Right atrium auricular region (tissue), 2 donors: ENCODE measurements around the gene POLR3GL. TPM values are rescaled to one million over a fixed set of nuclear protein-coding genes. Genes with fewer than 3 reads are reported as not detected.
"Not testable (repeated sequence)": the region's sequence is repeated elsewhere in the genome, so short reads cannot be mapped to it uniquely, and the experiment has no call there.

Experiments used
- DNase-seq: peaks from one replicate; pipeline ENCODE4 v3.0.0-alpha.2; 2019; ENCODE audit warnings: low spot score
- H3K27ac ChIP-seq, 2 donors: fragments of 200-600 bp; sonication (generic); 1 replicate in 1 of 2; 2 replicates in 1 of 2; pipeline ENCODE4 v1.5.1; 2016 to 2019
- H3K27me3 ChIP-seq, 2 donors: fragments of 200-600 bp; sonication (generic); one replicate each; pipeline versions ENCODE4 v1.5.1 to v1.6.0; 2017 to 2019
- H3K36me3 ChIP-seq: fragments of 200-600 bp; sonication (generic); one replicate; pipeline ENCODE4 v1.5.1; 2016
- H3K4me1 ChIP-seq, 2 donors: fragments of 200-600 bp; sonication (generic); one replicate each; pipeline versions ENCODE4 v1.5.1 to v1.6.0; 2017 to 2019
- H3K4me3 ChIP-seq, 2 donors: fragments of 200-600 bp; sonication (generic); 1 replicate in 1 of 2; 2 replicates in 1 of 2; pipeline ENCODE4 v1.5.1; 2017 to 2019; ENCODE audit warnings: mild to moderate bottlenecking in 1 of 2, moderate library complexity in 1 of 2
- H3K9me3 ChIP-seq, 2 donors: fragments of 200-600 bp; sonication (generic); one replicate each; pipeline ENCODE4 v1.5.1; 2019
- total RNA-seq, 2 donors: library from RNA; depleted of rRNA; stranded (reverse); fragments of >200 nt; gene quantifications; one replicate each; pipeline ENCODE4 v1.1.0, GENCODE V29; 2016
- TF ChIP-seq, protein P1 (sequence below), 2 donors: fragments of 200-600 bp; sonication (generic); IDR thresholded peaks; one replicate each; pipeline ENCODE4 v1.5.1; 2019; ENCODE audit warnings: antibody characterized with exemption in 2 of 2

POLR3GL gene
- total RNA-seq, 2 donors from 2014 or later = 36.4 to 45.2 TPM

DNA sequence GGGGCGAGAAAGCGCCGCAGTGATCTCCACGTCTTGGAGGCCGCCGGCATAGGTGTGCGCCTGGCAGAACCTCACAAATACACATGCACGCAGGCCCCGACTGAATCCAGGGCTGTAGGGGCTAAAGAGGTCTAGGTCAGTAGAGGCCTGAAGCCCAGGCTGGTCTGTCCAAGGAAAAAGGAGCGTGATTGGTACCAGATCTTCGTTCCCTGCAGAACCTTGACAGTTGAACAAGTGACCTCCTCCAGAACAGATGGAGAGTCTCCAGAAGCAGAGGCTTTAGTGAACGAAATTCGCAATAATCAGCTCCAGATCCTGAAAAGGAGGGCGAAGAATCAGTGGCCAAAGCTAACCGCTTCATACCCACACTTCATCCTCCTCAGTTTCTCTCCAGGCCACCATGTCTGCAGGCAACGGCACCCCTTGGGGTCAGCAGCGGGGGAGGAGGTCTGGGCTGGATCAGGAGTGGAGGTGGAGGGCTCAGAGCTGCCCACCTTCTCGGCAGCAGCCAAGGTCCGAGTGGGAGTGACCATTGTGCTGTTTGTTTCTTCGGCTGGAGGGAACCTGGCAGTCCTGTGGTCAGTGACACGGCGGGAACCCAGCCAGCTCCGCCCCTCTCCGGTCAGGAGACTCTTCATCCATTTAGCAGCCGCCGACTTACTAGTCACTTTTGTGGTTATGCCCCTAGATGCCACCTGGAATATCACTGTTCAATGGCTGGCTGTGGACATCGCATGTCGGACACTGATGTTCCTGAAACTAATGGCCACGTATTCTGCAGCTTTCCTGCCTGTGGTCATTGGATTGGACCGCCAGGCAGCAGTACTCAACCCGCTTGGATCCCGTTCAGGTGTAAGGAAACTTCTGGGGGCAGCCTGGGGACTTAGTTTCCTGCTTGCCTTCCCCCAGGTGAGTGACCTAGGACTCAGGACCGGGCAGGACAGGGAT lies 45.2 kb upstream of the POLR3GL start:
- H3K36me3 ChIP-seq = peaks cover 12% of the 10 kb centered on the region
- TF ChIP-seq, protein P1, sequence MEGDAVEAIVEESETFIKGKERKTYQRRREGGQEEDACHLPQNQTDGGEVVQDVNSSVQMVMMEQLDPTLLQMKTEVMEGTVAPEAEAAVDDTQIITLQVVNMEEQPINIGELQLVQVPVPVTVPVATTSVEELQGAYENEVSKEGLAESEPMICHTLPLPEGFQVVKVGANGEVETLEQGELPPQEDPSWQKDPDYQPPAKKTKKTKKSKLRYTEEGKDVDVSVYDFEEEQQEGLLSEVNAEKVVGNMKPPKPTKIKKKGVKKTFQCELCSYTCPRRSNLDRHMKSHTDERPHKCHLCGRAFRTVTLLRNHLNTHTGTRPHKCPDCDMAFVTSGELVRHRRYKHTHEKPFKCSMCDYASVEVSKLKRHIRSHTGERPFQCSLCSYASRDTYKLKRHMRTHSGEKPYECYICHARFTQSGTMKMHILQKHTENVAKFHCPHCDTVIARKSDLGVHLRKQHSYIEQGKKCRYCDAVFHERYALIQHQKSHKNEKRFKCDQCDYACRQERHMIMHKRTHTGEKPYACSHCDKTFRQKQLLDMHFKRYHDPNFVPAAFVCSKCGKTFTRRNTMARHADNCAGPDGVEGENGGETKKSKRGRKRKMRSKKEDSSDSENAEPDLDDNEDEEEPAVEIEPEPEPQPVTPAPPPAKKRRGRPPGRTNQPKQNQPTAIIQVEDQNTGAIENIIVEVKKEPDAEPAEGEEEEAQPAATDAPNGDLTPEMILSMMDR (IDR thresholded peaks at IDR 0.05) = no peak

DNA sequence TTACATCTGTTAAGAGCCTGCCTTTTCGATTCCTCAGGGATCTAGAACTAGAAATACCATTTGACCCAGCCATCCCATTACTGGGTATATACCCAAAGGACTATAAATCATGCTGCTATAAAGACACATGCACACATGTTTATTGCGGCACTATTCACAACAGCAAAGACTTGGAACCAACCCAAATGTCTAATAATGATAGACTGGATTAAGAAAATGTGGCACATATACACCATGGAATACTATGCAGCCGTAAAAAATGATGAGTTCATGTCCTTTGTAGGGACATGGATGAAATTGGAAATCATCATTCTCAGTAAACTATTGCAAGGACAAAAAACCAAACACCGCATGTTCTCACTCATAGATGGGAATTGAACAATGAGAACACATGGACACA lies 44.2 kb upstream of the POLR3GL start:
- H3K9me3 ChIP-seq, H3K27ac ChIP-seq, DNase-seq, H3K27me3 ChIP-seq, H3K4me3 ChIP-seq: not testable (repeated sequence)
- H3K4me1 ChIP-seq = peaks cover 0 to 29% of the 10 kb centered on the region in 2 donors
- H3K36me3 ChIP-seq = peaks cover 12% of the 10 kb centered on the region

More for the DNA sequence above, 45.2 kb upstream of the POLR3GL start:
- H3K27me3 ChIP-seq = no peaks in the 10 kb centered on the region
- DNase-seq = no peak
- H3K27ac ChIP-seq = peak overlapping the region; percentile 87 to 92
- H3K9me3 ChIP-seq = no peaks in the 10 kb centered on the region
- peak overlapping the region; percentile 87 to 91 for H3K4me3 ChIP-seq
- H3K4me1 ChIP-seq = peaks cover 0 to 29% of the 10 kb centered on the region in 2 donors

DNA sequence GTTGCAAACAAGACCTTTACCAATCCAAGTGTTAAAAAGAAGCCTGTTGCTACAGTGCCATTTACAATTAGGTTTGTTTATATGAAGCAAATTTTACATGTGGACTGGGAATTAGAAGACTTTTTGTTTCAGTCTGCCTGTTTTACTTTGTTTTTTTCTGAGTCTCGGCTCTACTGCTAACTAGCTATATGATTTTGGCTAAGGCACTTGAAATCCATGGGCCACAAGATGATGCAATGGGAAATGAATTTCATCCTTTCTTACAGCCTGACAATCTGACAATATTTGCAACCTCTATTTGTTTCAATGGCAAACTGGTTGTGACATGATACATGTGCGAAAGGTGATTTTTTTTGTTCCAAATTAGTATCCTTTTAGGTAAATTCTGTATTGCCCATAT lies 42.2 kb upstream of the POLR3GL start:
- Histone ChIP-seq H3K9me3 (no peaks in the 10 kb centered on the region), H3K27me3 (no peaks in the 10 kb centered on the region), H3K4me1 (peaks cover 0 to 33% of the 10 kb centered on the region in 2 donors), H3K27ac (no peak overlapping the region), H3K36me3 (peaks cover 8% of the 10 kb centered on the region), H3K4me3 (no peak overlapping the region)
- TF ChIP-seq, protein P1 (IDR thresholded peaks at IDR 0.05) = no peak
- DNase-seq = no peak

DNA sequence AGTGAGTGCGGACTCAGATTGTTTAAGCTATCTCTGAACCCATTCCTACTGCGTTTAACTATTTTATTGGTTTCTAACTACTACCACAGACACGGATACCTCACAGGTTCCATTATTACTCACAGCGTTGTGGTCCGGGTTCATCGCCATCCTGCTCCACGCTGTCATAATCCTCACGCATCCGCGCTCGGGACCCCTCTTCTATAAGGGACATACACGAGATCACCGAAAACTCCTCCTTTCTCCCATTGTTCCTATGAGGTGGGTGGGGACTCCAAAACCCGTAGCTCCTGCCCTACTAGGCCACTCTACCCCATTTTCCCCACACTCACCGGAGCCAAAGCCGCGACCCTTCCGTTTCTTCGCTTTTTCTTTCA lies 37.8 kb upstream of the POLR3GL start:
- Histone ChIP-seq H3K27me3 (no peaks in the 10 kb centered on the region), H3K27ac (peak overlapping the region; percentile 93 to 97), H3K9me3 (no peaks in the 10 kb centered on the region), H3K4me3 (peak overlapping the region; percentile 70 to 72), H3K4me1 (peaks cover 0 to 21% of the 10 kb centered on the region in 2 donors), H3K36me3 (peaks cover 13% of the 10 kb centered on the region)
- no peak for DNase-seq
- TF ChIP-seq, protein P1 (IDR thresholded peaks at IDR 0.05) = no peak

DNA sequence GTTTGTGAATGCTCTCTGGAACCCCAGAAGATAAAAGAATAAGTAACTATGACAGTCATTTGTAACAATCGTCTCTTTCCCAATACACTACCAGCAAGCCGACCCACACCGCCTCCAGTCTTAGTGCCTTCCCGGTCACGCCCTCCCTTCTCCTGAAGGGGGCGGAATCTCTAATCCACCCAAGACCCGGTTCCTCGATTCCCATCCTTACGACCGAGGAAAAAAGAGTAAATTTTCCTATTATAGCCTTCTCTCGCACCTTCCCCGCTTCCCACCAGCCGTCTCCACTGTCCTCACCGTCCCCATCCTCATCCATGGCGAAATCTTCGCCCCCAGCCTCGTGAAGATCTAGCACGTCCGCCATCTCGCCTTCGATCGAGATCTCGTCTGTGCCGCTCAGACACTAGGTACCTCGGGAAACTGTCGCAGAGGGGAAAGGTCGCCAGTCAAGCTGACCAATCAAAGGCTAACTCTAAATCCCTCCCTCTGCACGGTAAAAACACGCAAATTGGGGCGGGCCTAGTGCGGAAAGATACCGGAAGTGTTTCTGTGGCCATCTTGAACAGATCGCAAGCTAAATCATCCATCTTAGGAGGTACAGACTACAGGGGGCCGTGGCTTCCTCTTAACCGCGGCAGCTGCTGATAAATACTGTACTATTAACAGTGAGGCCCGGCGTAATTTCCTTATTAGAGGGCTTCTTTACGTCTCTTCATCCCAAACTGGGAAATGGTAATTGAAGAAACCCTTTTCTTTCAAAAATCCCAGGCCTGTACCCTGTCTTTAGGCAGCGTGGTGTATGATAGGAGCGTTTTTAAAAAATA lies 37.2 kb upstream of the POLR3GL start, which contains the start of gene RBM8A:
RBM8A (minus strand) TSS at position 422 of the 824 bp plus-strand sequence; CDS start at position 364, 58 bp downstream.
- Histone ChIP-seq H3K36me3 (peaks cover 13% of the 10 kb centered on the region), H3K4me1 (peaks cover 0 to 21% of the 10 kb centered on the region in 2 donors), H3K27me3 (no peaks in the 10 kb centered on the region), H3K9me3 (no peaks in the 10 kb centered on the region), H3K4me3 (peak within 1 kb of the TSS; percentile 70 to 72), H3K27ac (peak within 1 kb of the TSS; percentile 93 to 97)
- TF ChIP-seq, protein P1 (IDR thresholded peaks at IDR 0.05) = peak; percentile 43 to 77
- DNase-seq = peak; percentile 98
